ENCODE data around the gene PSORS1C2.

PSORS1C2 gene

GRCh38 chr6:31163922-31164321 lies 25.1 kb upstream of the PSORS1C2 start:
- DNase-seq (ENCODE audit: extremely low read depth, low read depth), result no peak
- no peak for TF ChIP-seq CTCF (IDR thresholded peaks at IDR 0.05; ENCODE audit: low read depth, low read length)

- no peak for DNase-seq (ENCODE audit: extremely low read depth, low read depth)
These were observed 23.7 kb upstream of the PSORS1C2 start for GRCh38 chr6:31162463-31163165.

GRCh38 chr6:31161216-31162126 lies 22.6 kb upstream of the PSORS1C2 start:
- no peak for TF ChIP-seq CTCF (IDR thresholded peaks at IDR 0.05; ENCODE audit: low read depth, low read length)
- DNase-seq (ENCODE audit: extremely low read depth, low read depth), result no peak

More at GRCh38 chr6:31162463-31163165, 23.7 kb upstream of the PSORS1C2 start:
- TF ChIP-seq CTCF (IDR thresholded peaks at IDR 0.05; ENCODE audit: low read depth, low read length), result no peak

- no peak for DNase-seq (ENCODE audit: extremely low read depth, low read depth)
- no peak; the same call in 1 of the 2 replicates for TF ChIP-seq CTCF (IDR thresholded peaks at IDR 0.05; ENCODE audit: low read depth, low read length)
These were observed 20.3 kb upstream of the PSORS1C2 start for GRCh38 chr6:31158863-31159855.

GRCh38 chr6:31158140-31158862 lies 19.4 kb upstream of the PSORS1C2 start, which contains the start of gene TCF19:
TCF19 (plus strand) TSS chr6:31158589; CDS start chr6:31159470, 881 bp downstream.
- no peak for TF ChIP-seq CTCF (IDR thresholded peaks at IDR 0.05; ENCODE audit: low read depth, low read length)
- DNase-seq (ENCODE audit: extremely low read depth, low read depth), result peak; percentile 98

GRCh38 chr6:31157513-31158139 lies 18.8 kb upstream of the PSORS1C2 start, which contains the start of gene CCHCR1:
CCHCR1 (minus strand) TSS chr6:31157802; CDS start chr6:31157600, 202 bp downstream.
- no peak for DNase-seq (ENCODE audit: extremely low read depth, low read depth)
- TF ChIP-seq CTCF (IDR thresholded peaks at IDR 0.05; ENCODE audit: low read depth, low read length), result no peak

Measured in AG09319 (cell line).